Activated CD8-positive, alpha-beta memory T cell treated with anti-CD3 and anti-CD28 coated beads for 24 hours (primary cell): Measurements from ENCODE around the gene WASHC4.
"Not testable (repeated sequence)": the region's sequence is repeated elsewhere in the genome, so short reads cannot be mapped to it uniquely, and the experiment has no call there.

Experiments
- DNase-seq: peaks from one replicate; pipeline ENCODE4 v3.0.0-alpha.2; 2020

Gene WASHC4

GRCh38 chr12:105167346-105167745, 59.8 kb downstream of the WASHC4 start:
- no peak for DNase-seq

- no peak for DNase-seq
Observed at GRCh38 chr12:105168006-105168405, 60.5 kb downstream of the WASHC4 start.

GRCh38 chr12:105170139-105170538, 62.6 kb downstream of the WASHC4 start:
- no peak for DNase-seq

- no peak for DNase-seq
Observed at GRCh38 chr12:105171691-105172436, 64.3 kb downstream of the WASHC4 start.

- DNase-seq: no peak
Observed at GRCh38 chr12:105175397-105175990, 68.0 kb downstream of the WASHC4 start.

- DNase-seq: no peak
Observed at GRCh38 chr12:105177208-105177607, 69.7 kb downstream of the WASHC4 start.

- DNase-seq: not testable (repeated sequence)
Observed at GRCh38 chr12:105179114-105179513, 71.6 kb downstream of the WASHC4 start.

GRCh38 chr12:105183406-105183805, 75.9 kb downstream of the WASHC4 start:
- not testable (repeated sequence) for DNase-seq

- not testable (repeated sequence) for DNase-seq
Observed at GRCh38 chr12:105183976-105184375, 76.4 kb downstream of the WASHC4 start.

GRCh38 chr12:105189293-105189692, 81.8 kb downstream of the WASHC4 start:
- DNase-seq: no peak

GRCh38 chr12:105190530-105190929, 83.0 kb downstream of the WASHC4 start:
- no peak for DNase-seq

- DNase-seq: no peak
Observed at GRCh38 chr12:105192624-105193225, 85.2 kb downstream of the WASHC4 start.

GRCh38 chr12:105194947-105195346, 87.4 kb downstream of the WASHC4 start:
- DNase-seq: no peak

- DNase-seq: no peak
Observed at GRCh38 chr12:105196090-105196489, 88.6 kb downstream of the WASHC4 start.

GRCh38 chr12:105198961-105199360, 91.4 kb downstream of the WASHC4 start:
- no peak for DNase-seq

- DNase-seq: no peak
Observed at GRCh38 chr12:105200385-105200784, 92.9 kb downstream of the WASHC4 start.

- DNase-seq: no peak
Observed at GRCh38 chr12:105201299-105201698, 93.8 kb downstream of the WASHC4 start.

GRCh38 chr12:105202202-105202601, 94.7 kb downstream of the WASHC4 start:
- no peak for DNase-seq

- no peak for DNase-seq
Observed at GRCh38 chr12:105204127-105204526, 96.6 kb downstream of the WASHC4 start.

GRCh38 chr12:105204916-105205315, 97.4 kb downstream of the WASHC4 start:
- no peak for DNase-seq

- DNase-seq: no peak
Observed at GRCh38 chr12:105205322-105206048, 98.0 kb downstream of the WASHC4 start.

- DNase-seq: no peak
Observed at GRCh38 chr12:105206686-105207374, 99.3 kb downstream of the WASHC4 start.

GRCh38 chr12:105209091-105209490, 101.6 kb downstream of the WASHC4 start:
- DNase-seq: no peak
